GM19035 (cell line): Measurements from ENCODE around the gene HCN1.

Source experiments
- ATAC-seq: cut with Tn5 transposase; IDR thresholded peaks from one replicate; pipeline ENCODE4 v1.9.1; 2021; ENCODE audit not compliant: unreplicated experiment

HCN1 gene

DNA sequence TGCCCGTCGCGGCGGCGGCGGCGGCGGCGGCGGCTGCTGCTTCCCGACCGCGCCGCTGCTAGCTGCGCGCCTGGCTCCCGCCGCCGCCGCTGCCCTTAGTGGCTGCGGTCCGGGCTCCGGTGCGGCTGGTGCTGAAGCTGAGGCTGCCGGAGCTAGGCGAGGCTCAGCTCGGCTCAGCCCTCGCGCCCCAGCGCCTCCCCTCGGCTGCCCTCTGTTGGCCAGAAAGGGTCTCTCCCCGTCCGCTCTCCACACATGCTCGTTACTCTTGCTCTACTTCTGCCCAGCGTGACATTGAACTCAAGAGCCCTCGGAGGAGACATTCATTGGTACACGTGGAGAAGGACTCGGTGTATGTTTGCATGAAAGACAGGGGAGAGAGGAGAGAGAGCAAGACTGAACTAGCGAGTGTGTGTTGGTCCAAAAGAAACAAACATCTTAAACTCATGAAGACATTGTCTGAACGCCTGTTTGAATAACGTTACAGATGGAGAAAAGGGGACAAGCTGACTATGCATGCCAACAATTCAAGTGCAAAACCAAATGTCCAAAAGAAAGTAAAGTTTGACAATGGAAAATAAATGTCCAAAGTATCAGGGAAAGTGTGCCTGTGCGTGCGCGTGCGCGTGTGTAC is at the start of gene HCN1:
HCN1 (minus strand) TSS at position 175 of the 631 bp plus-strand sequence.
- no peak for ATAC-seq

- ATAC-seq, result no peak
Observed at GRCh38 chr5:45741110-45741509, 44.9 kb upstream of the HCN1 start.

DNA sequence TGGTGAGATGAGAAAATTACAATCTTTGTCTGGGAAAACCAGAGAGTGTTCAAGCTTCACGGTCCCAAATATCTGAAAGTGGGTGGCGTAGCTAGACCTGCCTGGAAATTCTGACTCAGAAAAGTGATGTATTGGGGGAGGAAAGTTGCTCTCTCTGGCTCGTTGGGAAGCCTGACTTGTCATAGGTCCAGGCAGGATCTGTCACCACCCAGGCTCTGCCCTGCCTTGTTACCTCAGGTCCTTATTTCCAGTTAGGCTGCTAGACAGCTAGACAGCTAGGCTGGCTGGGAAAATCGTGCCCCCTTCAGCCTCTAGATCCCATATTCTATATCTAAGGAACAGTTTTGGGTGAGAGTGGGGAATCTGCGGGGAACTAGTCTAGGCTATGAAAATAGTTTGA is 41.0 kb upstream of the HCN1 start:
- no peak for ATAC-seq

GRCh38 chr5:45725537-45725936 is 29.4 kb upstream of the HCN1 start:
- no peak for ATAC-seq

DNA sequence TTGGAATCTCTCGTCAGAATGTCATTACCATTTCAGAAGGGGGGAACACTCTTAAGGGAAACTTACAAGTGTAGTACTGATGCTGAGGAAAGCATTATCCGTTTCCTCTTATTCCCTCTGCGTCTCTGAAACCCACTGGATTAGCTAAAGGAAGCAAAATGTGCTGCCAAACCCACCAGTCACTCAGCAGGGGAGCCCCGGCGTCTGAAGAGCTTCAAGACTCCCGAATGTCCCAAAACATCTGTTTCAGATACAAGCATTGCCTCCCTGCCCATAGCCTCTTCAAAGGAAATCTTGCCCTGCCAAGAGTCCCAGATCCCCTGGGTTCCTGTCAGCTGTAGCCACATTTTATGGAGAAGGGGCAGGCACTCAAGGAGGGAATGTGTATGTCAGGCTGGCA is 1.0 kb upstream of the HCN1 start:
- no peak for ATAC-seq

GRCh38 chr5:45695804-45696156 is 400 bp downstream of the HCN1 start:
- ATAC-seq, result no peak

- no peak for ATAC-seq
Observed at GRCh38 chr5:45694971-45695803, 993 bp downstream of the HCN1 start.

GRCh38 chr5:45694255-45694814 is 1.8 kb downstream of the HCN1 start:
- ATAC-seq, result no peak

DNA sequence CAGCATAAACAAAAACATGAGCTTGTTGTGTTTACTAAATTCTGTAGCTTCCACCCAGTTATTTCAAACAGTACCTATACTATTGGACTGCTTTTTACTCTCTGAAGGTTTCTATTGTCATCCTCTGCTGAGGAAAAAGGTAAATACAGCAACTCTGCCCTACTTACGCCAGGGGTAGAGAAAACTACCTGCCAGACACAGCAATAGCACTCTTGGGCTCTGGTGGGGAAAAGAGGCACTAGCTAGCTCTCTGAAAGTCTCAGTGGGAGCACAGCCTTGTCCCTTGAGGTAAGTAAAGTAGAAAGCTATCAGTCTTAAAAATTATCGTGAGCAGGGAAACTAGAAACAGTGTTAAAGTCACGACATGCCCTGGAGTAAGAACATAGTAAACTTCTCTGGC is 3.7 kb downstream of the HCN1 start:
- ATAC-seq, result no peak

DNA sequence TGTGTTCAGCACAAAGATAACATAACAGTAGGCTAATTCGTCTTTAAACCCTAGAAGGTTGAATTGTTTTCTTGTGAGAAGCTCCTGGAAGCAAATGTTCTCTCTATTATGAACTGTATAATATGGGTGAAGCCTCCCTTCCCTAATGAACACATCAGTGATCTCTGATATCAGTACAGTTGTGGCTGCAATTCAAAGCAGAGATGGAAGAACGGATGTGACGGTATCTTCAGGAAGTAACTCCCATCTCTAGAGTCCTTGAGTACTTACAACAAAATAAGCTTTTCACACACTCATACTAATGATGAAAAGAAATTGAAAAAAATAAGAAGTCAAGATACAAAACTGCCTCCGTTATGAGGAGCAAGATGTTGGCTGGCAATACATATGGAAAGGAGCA is 4.5 kb downstream of the HCN1 start:
- ATAC-seq, result no peak

GRCh38 chr5:45687701-45688100 is 8.5 kb downstream of the HCN1 start:
- no peak for ATAC-seq

DNA sequence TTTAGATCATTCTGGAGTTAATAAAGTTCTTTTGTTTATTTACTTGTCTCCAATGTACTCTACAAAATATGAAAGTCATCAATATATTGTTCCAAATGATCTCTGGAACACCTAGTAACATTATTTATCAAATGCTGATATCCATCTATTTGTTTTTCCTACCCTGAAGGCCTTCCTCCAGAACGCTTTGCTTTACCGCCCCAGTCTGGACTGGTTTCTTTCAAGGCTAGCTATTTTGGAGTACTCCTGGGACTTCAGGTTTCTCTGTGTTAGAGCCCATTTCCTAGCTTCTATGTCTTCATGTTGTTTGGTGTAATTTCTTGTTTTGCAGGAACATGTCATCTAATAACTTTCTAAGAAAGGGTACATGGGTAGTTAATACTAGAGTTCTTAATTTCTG is 9.6 kb downstream of the HCN1 start:
- no peak for ATAC-seq

GRCh38 chr5:45684118-45684517 is 12.1 kb downstream of the HCN1 start:
- no peak for ATAC-seq

- no peak for ATAC-seq
Observed at GRCh38 chr5:45680950-45681349, 15.2 kb downstream of the HCN1 start.

- no peak for ATAC-seq
Observed at GRCh38 chr5:45677524-45677923, 18.7 kb downstream of the HCN1 start.

DNA sequence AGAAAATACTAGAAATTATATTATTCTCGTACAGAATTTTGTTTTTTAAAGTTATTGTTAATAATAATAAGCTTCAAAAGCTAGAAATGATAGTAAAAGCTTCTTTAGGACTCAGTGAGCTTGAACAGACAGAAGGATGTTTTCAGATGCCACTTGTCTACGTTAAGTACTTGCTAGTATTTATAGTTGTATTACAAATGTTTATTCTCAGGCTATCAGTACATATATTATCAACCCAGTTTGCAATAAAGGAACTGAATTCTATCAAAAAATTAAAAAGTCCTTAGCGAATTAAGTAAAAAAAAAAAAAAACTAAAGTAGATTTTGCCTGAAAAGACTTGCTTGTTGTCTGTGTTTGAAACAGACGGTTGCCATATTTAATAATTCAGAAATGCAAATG is 23.9 kb downstream of the HCN1 start:
- ATAC-seq, result no peak

- ATAC-seq, result no peak
Observed at GRCh38 chr5:45648744-45649143, 47.4 kb downstream of the HCN1 start.

GRCh38 chr5:45643056-45643455 is 53.1 kb downstream of the HCN1 start:
- ATAC-seq, result no peak

GRCh38 chr5:45642370-45642769 is 53.8 kb downstream of the HCN1 start:
- no peak for ATAC-seq

DNA sequence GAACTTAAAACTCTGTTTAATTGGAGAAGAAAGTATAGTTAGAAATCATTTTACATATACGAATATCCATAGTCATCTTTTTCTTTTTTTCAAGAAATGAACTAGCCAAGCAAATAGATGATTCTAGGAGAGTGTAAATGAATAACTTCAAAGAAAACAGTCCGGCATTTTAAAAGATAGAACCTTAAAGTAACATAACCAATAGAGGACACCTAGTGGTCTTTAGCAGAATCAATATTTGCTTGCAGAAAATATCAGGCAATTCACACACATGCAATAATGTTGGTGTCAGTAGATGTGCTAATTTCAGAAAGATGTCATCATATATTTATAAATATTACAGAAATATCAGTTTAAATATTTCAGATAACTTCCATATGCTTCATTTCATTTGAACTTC is 57.1 kb downstream of the HCN1 start:
- no peak for ATAC-seq

DNA sequence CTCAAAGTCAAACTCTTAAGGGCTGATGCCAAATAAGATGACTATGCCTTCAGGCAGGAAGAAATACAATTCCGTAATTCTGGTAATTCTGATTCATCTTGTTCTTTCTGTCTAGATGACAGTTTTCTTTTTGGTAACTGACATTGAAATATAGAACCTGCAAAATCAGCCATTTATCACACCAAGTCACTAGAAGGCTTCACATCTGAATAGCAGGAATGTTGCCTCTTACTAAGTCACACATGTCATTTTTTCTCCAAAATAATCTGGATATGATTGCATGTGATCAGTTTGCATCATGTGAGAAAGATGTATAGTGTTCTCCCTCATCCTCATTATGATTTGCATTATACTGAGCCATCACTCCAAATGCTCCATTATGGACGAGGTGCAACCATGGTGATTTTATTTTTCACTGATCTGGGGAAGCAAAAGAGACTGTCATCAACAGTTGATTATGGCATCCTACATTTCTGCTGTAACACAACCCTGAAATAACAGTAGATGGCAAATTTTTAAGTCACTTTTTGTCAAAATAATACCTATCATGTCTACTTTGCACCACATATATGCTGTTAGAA is 69.0 kb downstream of the HCN1 start:
- no peak for ATAC-seq

GRCh38 chr5:45623832-45624231 is 72.3 kb downstream of the HCN1 start:
- ATAC-seq, result no peak
